GM12801 (cell line): ENCODE results near the gene CCDC87.

Experiments used
- TF ChIP-seq, protein P1 (sequence below): IDR thresholded peaks from one replicate; pipeline ENCODE4 v1.5.1; 2011; ENCODE audit warnings: control low read depth; ENCODE audit not compliant: insufficient read length; ENCODE audit errors: extremely low read depth

The CCDC87 gene

GRCh38 chr11:66580803-66581202 lies 12.1 kb downstream of the CCDC87 start:
- TF ChIP-seq, protein P1, sequence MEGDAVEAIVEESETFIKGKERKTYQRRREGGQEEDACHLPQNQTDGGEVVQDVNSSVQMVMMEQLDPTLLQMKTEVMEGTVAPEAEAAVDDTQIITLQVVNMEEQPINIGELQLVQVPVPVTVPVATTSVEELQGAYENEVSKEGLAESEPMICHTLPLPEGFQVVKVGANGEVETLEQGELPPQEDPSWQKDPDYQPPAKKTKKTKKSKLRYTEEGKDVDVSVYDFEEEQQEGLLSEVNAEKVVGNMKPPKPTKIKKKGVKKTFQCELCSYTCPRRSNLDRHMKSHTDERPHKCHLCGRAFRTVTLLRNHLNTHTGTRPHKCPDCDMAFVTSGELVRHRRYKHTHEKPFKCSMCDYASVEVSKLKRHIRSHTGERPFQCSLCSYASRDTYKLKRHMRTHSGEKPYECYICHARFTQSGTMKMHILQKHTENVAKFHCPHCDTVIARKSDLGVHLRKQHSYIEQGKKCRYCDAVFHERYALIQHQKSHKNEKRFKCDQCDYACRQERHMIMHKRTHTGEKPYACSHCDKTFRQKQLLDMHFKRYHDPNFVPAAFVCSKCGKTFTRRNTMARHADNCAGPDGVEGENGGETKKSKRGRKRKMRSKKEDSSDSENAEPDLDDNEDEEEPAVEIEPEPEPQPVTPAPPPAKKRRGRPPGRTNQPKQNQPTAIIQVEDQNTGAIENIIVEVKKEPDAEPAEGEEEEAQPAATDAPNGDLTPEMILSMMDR = no peak

DNA sequence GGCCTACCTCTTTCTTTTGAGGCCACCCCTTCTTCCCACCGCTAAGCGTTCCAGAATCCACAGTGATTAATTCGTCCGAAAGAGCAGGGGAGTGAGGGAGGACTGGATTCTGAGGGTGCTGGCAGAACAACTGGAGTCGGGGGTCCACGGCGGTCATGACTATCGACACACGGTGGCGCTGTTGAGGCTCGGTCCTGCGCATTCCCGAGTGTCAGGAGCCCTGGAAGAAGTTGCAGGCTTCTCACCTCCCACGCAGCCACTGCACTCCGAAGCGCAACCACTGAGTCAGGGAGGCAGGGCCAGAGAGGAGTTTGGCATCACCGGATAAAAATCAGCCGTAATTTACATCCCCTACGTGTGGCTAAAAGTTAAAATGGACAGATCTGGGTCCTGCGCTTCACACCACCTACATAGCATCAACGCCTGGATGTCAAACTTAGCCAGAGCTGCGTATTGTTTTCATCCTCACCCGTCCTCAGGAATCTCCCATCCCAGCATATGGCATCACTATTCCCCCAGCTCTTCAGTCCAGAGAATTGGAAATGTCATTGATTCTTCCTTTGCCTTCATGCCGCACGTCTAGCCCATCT lies 13.8 kb downstream of the CCDC87 start:
- TF ChIP-seq, protein P1 = no peak

- TF ChIP-seq, protein P1 = no peak
These were observed 22.0 kb downstream of the CCDC87 start for GRCh38 chr11:66570850-66571180.

GRCh38 chr11:66570079-66570849 lies 22.6 kb downstream of the CCDC87 start:
- TF ChIP-seq, protein P1 = no peak

- TF ChIP-seq, protein P1 = no peak
These were observed 23.8 kb downstream of the CCDC87 start for GRCh38 chr11:66569076-66569475.

GRCh38 chr11:66568124-66568916 lies 24.5 kb downstream of the CCDC87 start, which contains the start of gene CTSF:
Gene CTSF (minus strand): TSS chr11:66568606. CDS start chr11:66568486, 120 bp downstream.
- TF ChIP-seq, protein P1 = no peak

GRCh38 chr11:66567787-66568123 lies 25.1 kb downstream of the CCDC87 start:
- TF ChIP-seq, protein P1 = no peak
